ENCODE measurements around the gene DDI2.

The DDI2 gene

GRCh38 chr1:15605398-15606383, 11.6 kb upstream of the DDI2 start:
- no peak for DNase-seq

GRCh38 chr1:15609631-15610030, 7.6 kb upstream of the DDI2 start:
- no peak for DNase-seq

GRCh38 chr1:15610167-15610566, 7.1 kb upstream of the DDI2 start:
- DNase-seq: no peak

GRCh38 chr1:15616373-15617172, 685 bp upstream of the DDI2 start:
- DNase-seq: peak in 5 of 56 donors; percentile 20 to 58 (median 40)

DNA sequence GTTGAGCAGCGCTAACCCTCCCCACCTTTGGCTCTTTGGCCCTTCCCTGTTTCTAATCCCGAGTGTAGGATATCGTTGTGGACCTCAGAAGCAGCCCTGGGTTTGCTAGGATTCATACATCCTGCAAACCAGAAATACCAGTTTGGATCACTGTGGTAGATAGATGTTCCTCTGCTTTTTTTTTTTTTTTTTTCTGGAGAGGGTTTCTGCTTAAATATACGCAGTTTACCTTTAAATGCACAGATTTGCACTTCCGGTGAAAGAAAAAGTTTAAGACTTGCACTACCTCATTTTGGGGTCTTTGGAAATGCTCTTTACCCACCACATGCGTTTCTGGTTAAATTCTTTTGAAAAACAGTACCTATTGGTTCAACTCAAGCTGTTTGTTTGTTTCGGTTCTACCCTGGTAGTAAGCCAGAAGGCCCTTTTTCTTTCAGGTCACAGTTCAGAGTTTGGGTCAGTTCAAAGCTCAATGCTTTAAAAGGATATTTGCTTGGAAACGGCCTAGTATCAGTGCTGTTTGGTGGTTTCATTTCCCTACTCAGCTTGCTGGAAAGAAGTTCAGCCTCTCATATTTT, 908 bp downstream of the DDI2 start:
- no peak for DNase-seq

GRCh38 chr1:15618655-15619525, 1.6 kb downstream of the DDI2 start:
- no peak for DNase-seq

- no peak for DNase-seq
Observed at GRCh38 chr1:15620155-15620545, 2.9 kb downstream of the DDI2 start.

DNA sequence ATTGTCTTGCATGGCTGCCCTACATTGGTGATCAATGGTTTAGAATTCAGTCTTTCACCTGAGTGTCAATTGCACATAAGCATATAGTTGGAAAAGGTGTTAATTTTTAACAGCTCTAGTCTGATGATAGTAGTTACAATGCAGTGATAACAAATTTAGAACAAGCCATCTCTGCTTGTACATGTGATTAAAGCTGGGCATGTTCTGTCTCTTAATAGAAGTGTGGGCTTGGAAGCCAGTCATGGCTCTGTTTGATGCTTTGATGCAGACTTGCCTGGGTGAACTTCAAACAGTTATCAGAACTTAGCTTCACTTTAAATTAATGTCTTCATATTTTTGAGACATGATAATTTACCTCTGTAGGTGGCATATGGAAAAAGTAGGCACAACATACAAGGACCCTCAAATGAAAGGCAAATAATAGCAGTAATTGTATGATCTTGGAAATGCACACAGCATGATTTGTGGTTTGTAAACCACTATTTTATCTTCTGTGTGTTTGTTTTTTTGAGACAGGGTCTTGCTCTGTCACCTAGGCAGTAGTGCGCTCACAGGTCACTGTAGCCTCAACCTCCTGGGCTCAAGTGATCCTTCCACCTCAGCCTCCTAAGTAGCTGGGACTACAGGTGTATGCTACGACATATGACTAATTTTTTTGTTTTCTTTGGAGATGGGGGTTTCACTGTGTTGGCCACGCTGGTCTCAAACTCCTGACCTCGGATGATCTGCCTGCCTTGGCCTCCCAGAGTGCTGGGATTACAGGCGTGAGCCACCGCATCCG, 3.8 kb downstream of the DDI2 start:
- no peak for DNase-seq

- no peak for DNase-seq
Observed at GRCh38 chr1:15621975-15622374, 4.7 kb downstream of the DDI2 start.

- DNase-seq: no peak
Observed at GRCh38 chr1:15622712-15623373, 5.6 kb downstream of the DDI2 start.

GRCh38 chr1:15623435-15623834, 6.2 kb downstream of the DDI2 start:
- DNase-seq: no peak

GRCh38 chr1:15624133-15624714, 7.0 kb downstream of the DDI2 start:
- no peak for DNase-seq

- DNase-seq: no peak
Observed at GRCh38 chr1:15625056-15625917, 8.0 kb downstream of the DDI2 start.

- DNase-seq: peak in 1 of 56 donors; percentile 5
Observed at GRCh38 chr1:15626269-15626950, 9.2 kb downstream of the DDI2 start.

GRCh38 chr1:15627343-15627988, 10.2 kb downstream of the DDI2 start:
- no peak for DNase-seq

- DNase-seq: no peak
Observed at GRCh38 chr1:15628003-15628402, 10.7 kb downstream of the DDI2 start.
